SK-N-SH treated with all-trans-retinoic acid at 6 μM for 48 hours (cell line): Measurements from ENCODE around the gene CUBN.

ENCODE experiments used
- ARNTL ChIP-seq: fragments of 450-650 bp; formaldehyde crosslinking; IDR thresholded peaks from 2 replicates; pipeline ENCODE4 v1.5.0; 2020; ENCODE audit warnings: low read depth, mild to moderate bottlenecking, moderate library complexity, borderline replicate concordance
- BACH2 ChIP-seq: fragments of 250-450 bp; sonication (Bioruptor Pico); IDR thresholded peaks from 2 replicates; pipeline ENCODE4 v1.9.0; 2021; ENCODE audit warnings: mild to moderate bottlenecking, borderline replicate concordance
- CSRNP3 ChIP-seq: fragments of 250-450 bp; sonication (Bioruptor Pico); IDR thresholded peaks from 2 replicates; pipeline ENCODE4 v1.5.1; 2021; ENCODE audit warnings: mild to moderate bottlenecking, moderate library complexity
- PATZ1 ChIP-seq: fragments of 250-450 bp; sonication (Bioruptor Pico); IDR thresholded peaks from 2 replicates; pipeline ENCODE4 v1.8.0; 2020; ENCODE audit warnings: mild to moderate bottlenecking, moderate library complexity, borderline replicate concordance
- RARB ChIP-seq: fragments of 250-450 bp; sonication (Bioruptor Pico); IDR thresholded peaks from 2 replicates; pipeline ENCODE4 v1.8.0; 2021; ENCODE audit warnings: mild to moderate bottlenecking, moderate library complexity
- SNAI2 ChIP-seq: fragments of 250-450 bp; sonication (Bioruptor Pico); IDR thresholded peaks from 2 replicates; pipeline ENCODE4 v1.5.0; 2020; ENCODE audit warnings: mild to moderate bottlenecking, moderate library complexity
- TSHZ2 ChIP-seq: fragments of 250-450 bp; sonication (Bioruptor Pico); IDR thresholded peaks from 2 replicates; pipeline ENCODE4 v1.5.0; 2020; ENCODE audit warnings: mild to moderate bottlenecking, moderate library complexity
- ZC3H10 ChIP-seq: fragments of 250-450 bp; sonication (Bioruptor Pico); IDR thresholded peaks from 2 replicates; pipeline ENCODE4 v1.5.1; 2021; ENCODE audit warnings: mild to moderate bottlenecking, moderate library complexity
- ZFP3 ChIP-seq: fragments of 250-450 bp; sonication (Bioruptor Pico); IDR thresholded peaks from 2 replicates; pipeline ENCODE4 v1.5.0; 2020; ENCODE audit warnings: mild to moderate bottlenecking, moderate library complexity
- ZFP30 ChIP-seq: fragments of 450-650 bp; formaldehyde crosslinking; IDR thresholded peaks from 2 replicates; pipeline ENCODE4 v1.5.0; 2022; ENCODE audit warnings: mild to moderate bottlenecking, moderate library complexity
- ZNF70 ChIP-seq: fragments of 450-650 bp; formaldehyde crosslinking; IDR thresholded peaks from 2 replicates; pipeline ENCODE4 v1.5.0; 2020; ENCODE audit warnings: mild to moderate bottlenecking, moderate library complexity
- ZNF8 ChIP-seq: fragments of 450-650 bp; formaldehyde crosslinking; IDR thresholded peaks from 2 replicates; pipeline ENCODE4 v1.5.0; 2020; ENCODE audit warnings: mild to moderate bottlenecking, moderate library complexity

GRCh38 chr10:17129741-17130140, at the start of gene CUBN:
- TF ChIP-seq PATZ1 (CRISPR knock-in tag) (no peak), CSRNP3 (CRISPR knock-in tag) (no peak), ZNF8 (CRISPR knock-in tag) (no peak), ZC3H10 (CRISPR knock-in tag) (no peak), SNAI2 (CRISPR knock-in tag) (no peak), ZFP30 (no peak), RARB (CRISPR knock-in tag) (no peak), BACH2 (CRISPR knock-in tag) (no peak), TSHZ2 (CRISPR knock-in tag) (no peak), ZNF70 (CRISPR knock-in tag) (no peak), ARNTL (CRISPR knock-in tag) (no peak), ZFP3 (CRISPR knock-in tag) (no peak)
